ENCODE results near the gene FAM151B. TPM values are rescaled to one million over a fixed set of nuclear protein-coding genes. Genes with fewer than 3 reads are reported as not detected.

Gene FAM151B
- total RNA-seq, 1 experiment from 2014 or later = 0.72 TPM

DNA sequence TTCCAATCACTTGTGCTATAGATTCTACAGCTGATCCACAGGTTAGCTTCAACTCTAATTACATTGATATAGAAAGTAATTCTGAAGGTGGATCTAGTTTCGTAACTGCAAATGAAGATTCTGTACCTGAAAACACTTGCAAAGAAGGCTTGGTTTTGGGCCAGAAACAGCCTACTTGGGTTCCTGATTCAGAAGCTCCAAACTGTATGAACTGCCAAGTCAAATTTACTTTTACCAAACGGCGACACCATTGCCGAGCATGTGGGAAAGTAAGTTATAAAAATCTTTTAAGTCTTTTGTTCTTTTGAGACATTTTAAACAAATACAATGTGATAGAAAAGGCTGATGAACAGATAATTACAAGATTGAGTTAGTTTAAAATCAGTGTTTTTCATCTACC is 49.2 kb upstream of the FAM151B start:
- no peak overlapping the region for H3K56ac ChIP-seq (ENCODE audit: insufficient read length, low read depth, low read length)
- H3K27me3 Mint-ChIP-seq (ENCODE audit: low read depth) = no peaks in the 10 kb centered on the region
- H3K4ac ChIP-seq (ENCODE audit: low read depth, low read length) = no peak overlapping the region
- no peak for TF ChIP-seq CTCF (conservative IDR thresholded peaks at IDR 0.05)
- H3K9me3 ChIP-seq (ENCODE audit: control insufficient read depth, low read depth, low read length) = no peaks in the 10 kb centered on the region
- H3T11ph ChIP-seq (ENCODE audit: low read length) = no peak overlapping the region
- no peaks in the 10 kb centered on the region for H4K20me1 ChIP-seq (ENCODE audit: control insufficient read depth, insufficient read depth, insufficient read length)
- H3K9me3 Mint-ChIP-seq = no peaks in the 10 kb centered on the region
- H2BK15ac ChIP-seq (ENCODE audit: low read depth, low read length) = no peak overlapping the region
- no peak overlapping the region for H2BK5ac ChIP-seq (ENCODE audit: insufficient read length, low read length)
- H3K4me3 Mint-ChIP-seq = no peak overlapping the region
- DNase-seq = no peak
- no peak overlapping the region for H2BK12ac ChIP-seq (ENCODE audit: insufficient read length, low read depth, low read length)
- no peak overlapping the region for H3K27ac ChIP-seq (ENCODE audit: insufficient read length, low read depth, low read length)
- no peak overlapping the region for H2BK20ac ChIP-seq (ENCODE audit: low read depth, low read length, poor library complexity, severe bottlenecking)
- H3K23ac ChIP-seq (ENCODE audit: insufficient read length, low read depth, low read length) = no peak overlapping the region
- no peaks in the 10 kb centered on the region for H3K4me1 ChIP-seq (ENCODE audit: insufficient read depth, low read length)
- H4K5ac ChIP-seq (ENCODE audit: insufficient read length, low read depth, low read length) = no peak overlapping the region
- no peaks in the 10 kb centered on the region for H3K79me1 ChIP-seq (ENCODE audit: insufficient read depth, low read depth, low read length, poor library complexity, severe bottlenecking)
- H3K14ac ChIP-seq (ENCODE audit: insufficient read depth, low read length) = no peak overlapping the region
- H2BK120ac ChIP-seq (ENCODE audit: low read depth, low read length, poor library complexity, severe bottlenecking) = no peak overlapping the region
- no peaks in the 10 kb centered on the region for H3K79me2 ChIP-seq (ENCODE audit: insufficient read depth, low read length)
- no peak overlapping the region for H4K91ac ChIP-seq (ENCODE audit: insufficient read length, low read depth, low read length)
- no CpG with 5 or more reads among the region's 4 CpGs for WGBS (ENCODE audit: extremely low coverage, insufficient read length, low lambda C conversion rate)
- H3K23me2 ChIP-seq (ENCODE audit: insufficient read length, low read depth, low read length, poor library complexity, severe bottlenecking) = no peaks in the 10 kb centered on the region
- peaks cover 3 to 6% of the 10 kb centered on the region in 2 experiments; a peak in 2 of 4 replicates for H3K4me1 Mint-ChIP-seq
- peaks cover 13 to 51% (median 41%) of the 10 kb centered on the region in 3 experiments; a peak in 6 of 7 replicates for H3K36me3 Mint-ChIP-seq (ENCODE audit: insufficient read depth in 1 of 3, low read depth in 3 of 3)
- H3K27me3 ChIP-seq (ENCODE audit: insufficient read depth, low read length) = no peaks in the 10 kb centered on the region
- H3K27ac Mint-ChIP-seq = no peak overlapping the region
- H2AK5ac ChIP-seq (ENCODE audit: insufficient read length, low read length) = no peak overlapping the region
- no peak overlapping the region for H3K4me2 ChIP-seq (ENCODE audit: insufficient read depth, insufficient read length, low read length)
- H4K8ac ChIP-seq (replicated peaks; ENCODE audit: insufficient read length, low read depth, low read length) = no peak overlapping the region
- no peak overlapping the region for H3K18ac ChIP-seq (ENCODE audit: insufficient read length, low read depth, low read length)
- no peak overlapping the region for H3K9ac ChIP-seq (ENCODE audit: extremely low read depth, insufficient read length, low read length)
- no peak overlapping the region for H2AFZ ChIP-seq (ENCODE audit: low read length)
